GM06990 (cell line): ENCODE measurements around the gene OR10A3.

Source experiments
- DNase-seq: peaks from one replicate; pipeline ENCODE4 v3.0.0-alpha.2; 2011; ENCODE audit not compliant: insufficient read length; ENCODE audit errors: extremely low read depth
- H3K27me3 ChIP-seq: replicated peaks from 2 replicates; pipeline ENCODE4 v1.6.0; 2011; ENCODE audit warnings: low read length; ENCODE audit not compliant: control insufficient read depth, insufficient read depth
- H3K36me3 ChIP-seq: 2 replicates; pipeline ENCODE4 v1.5.1; 2011; ENCODE audit warnings: low read length; ENCODE audit not compliant: control insufficient read depth, insufficient read depth
- H3K4me3 ChIP-seq: replicated peaks from 2 replicates; pipeline ENCODE4 v1.5.1; 2011; ENCODE audit warnings: low read depth, mild to moderate bottlenecking, control low read depth, low read length
- CTCF ChIP-seq: IDR thresholded peaks from 2 replicates; pipeline ENCODE4 v1.5.1; 2011; ENCODE audit warnings: low read length, control low read depth, mild to moderate bottlenecking, inconsistent platforms; ENCODE audit not compliant: insufficient read depth, poor library complexity, severe bottlenecking

Gene OR10A3

GRCh38 chr11:7910286-7910788, 31.2 kb downstream of the OR10A3 start:
- no peak for TF ChIP-seq CTCF
- Histone ChIP-seq H3K36me3 (no peaks in the 10 kb centered on the region), H3K4me3 (no peak overlapping the region), H3K27me3 (no peaks in the 10 kb centered on the region; the same call in 1 of the 2 replicates)
- DNase-seq = no peak

- no peak for TF ChIP-seq CTCF
- Histone ChIP-seq H3K4me3 (no peak overlapping the region), H3K27me3 (no peaks in the 10 kb centered on the region; the same call in 1 of the 2 replicates), H3K36me3 (no peaks in the 10 kb centered on the region)
- no peak for DNase-seq
Observed at GRCh38 chr11:7909585-7910285, 31.8 kb downstream of the OR10A3 start.

DNA sequence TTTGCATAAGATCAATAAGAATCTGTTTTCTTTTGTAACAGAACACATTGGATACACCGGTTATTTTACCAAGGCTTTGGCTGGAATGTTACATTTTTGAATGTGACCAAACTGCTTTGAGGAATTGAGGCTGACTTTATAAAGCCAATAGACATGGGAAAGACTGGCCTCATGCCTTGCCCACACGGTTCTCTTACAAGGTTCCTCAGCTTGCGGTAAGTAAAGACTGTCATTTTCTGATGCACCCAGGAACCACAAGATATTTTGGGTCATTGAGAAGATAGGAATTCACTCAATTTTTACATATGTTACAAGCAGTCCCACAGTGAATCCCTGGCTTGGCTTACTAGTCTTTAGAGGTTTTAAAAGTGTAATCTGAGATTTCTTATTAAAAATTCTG, 34.4 kb downstream of the OR10A3 start:
- Histone ChIP-seq H3K27me3 (no peaks in the 10 kb centered on the region; the same call in 1 of the 2 replicates), H3K36me3 (no peaks in the 10 kb centered on the region), H3K4me3 (no peak overlapping the region)
- TF ChIP-seq CTCF = no peak
- DNase-seq = no peak

DNA sequence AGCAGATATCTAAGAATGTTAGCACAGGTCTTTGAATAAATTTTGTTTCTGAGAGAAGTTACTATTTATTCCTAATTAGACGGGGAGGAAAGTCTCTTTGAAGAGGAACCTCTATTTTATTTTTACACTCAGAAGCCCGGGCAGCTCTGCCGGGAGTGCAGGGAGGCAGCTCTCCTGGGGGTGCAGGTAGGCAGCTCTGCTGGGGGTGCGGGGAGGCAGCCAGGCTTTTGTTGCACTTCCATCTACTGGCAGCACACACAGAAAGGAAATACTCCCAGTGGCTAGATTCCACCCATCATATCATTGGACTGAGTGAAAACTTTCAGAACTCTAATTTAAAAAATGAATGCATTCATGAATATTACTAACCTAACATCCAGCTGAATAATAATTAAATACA, 35.0 kb downstream of the OR10A3 start:
- no peak for TF ChIP-seq CTCF
- no peaks in the 10 kb centered on the region; the same call in 1 of the 2 replicates for H3K27me3 ChIP-seq
- no peak for DNase-seq
- H3K4me3 ChIP-seq = no peak overlapping the region
- H3K36me3 ChIP-seq = no peaks in the 10 kb centered on the region

GRCh38 chr11:7905961-7906429, 35.5 kb downstream of the OR10A3 start:
- Histone ChIP-seq H3K27me3 (no peaks in the 10 kb centered on the region; the same call in 1 of the 2 replicates), H3K4me3 (no peak overlapping the region), H3K36me3 (no peaks in the 10 kb centered on the region)
- DNase-seq = no peak
- no peak for TF ChIP-seq CTCF
